ENCODE measurements around the gene ADGRF1. TPM values are rescaled to one million over a fixed set of nuclear protein-coding genes. Genes with fewer than 3 reads are reported as not detected.
"Not testable (repeated sequence)": the region's sequence is repeated elsewhere in the genome, so short reads cannot be mapped to it uniquely, and the experiment has no call there.

The ADGRF1 gene
- total RNA-seq, 1 donor from 2014 or later, result not detected

DNA sequence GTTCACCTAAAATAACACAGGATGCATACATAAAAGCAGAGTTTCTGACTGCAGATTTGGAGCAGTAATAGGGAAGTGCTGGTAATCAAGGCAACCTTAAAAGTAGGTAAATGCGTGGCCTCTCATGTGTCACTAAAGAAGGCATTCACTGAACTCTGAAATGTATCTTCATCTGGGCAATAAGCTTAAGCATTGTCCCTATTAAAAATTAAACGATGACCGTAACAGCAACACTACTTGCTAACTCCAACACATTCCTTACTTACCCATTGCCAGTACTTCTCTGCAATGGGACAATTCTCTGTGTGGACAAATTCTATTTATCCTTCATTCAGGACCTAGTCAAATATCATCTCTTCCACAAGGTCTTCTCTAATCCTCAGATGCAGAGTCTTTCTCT lies 19.9 kb downstream of the ADGRF1 start:
- DNase-seq, result no peak

DNA sequence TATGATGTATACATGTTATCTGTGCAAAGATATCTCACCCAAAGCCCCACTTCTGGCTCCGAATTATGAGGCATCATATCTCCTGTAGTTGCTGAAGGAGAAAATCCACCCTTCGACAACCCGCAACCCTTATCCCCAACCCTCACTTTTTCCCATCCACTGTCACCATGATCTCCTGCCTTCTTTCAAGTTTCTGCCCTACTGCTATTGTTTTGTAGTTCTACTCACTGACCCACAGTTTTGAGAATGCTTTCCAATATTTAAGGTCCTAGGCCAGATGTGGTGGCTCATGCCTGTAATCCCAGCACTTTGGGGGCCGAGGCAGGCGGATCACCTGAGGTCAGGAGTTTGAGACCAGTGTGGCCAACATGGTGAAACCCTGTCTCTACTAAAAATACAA lies 22.2 kb downstream of the ADGRF1 start:
- DNase-seq, result no peak

DNA sequence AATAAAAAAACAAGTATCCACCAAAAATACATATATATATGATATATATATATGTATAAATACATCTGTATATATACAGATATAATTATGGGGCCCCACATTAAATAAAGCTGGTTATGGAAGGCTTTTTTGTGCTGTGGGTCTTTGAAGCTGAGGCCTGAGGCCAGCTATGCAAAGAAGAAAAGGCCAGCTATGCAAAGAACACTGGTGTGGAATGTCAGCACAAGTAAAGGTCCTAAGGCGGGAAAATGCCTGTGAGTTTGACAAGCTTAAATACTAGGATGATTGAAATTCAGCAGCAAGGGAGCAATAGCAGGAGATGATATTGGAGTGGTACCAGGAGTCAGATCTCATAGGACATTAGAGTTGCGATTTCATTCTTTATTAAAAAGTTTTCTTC lies 25.2 kb downstream of the ADGRF1 start:
- no peak for DNase-seq

DNA sequence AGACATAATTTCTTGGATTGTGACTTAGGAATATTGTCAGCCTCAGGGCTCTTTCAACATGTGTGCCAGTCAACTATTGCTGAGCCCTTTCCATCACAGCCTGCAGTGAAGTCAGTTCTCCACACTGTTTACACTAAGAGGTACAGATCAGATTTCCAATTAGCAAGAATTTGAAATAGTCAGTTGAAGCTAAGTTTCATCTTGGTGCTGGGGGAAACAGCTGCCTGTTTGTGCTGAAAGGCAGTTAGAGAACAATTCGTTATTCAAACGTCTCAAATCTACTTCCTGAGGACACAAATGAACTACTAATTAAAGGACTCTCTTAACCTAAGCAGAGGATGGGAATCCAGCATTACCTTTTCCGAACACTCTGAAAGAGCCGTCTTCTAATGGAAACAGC lies 25.9 kb downstream of the ADGRF1 start:
- DNase-seq, result no peak

DNA sequence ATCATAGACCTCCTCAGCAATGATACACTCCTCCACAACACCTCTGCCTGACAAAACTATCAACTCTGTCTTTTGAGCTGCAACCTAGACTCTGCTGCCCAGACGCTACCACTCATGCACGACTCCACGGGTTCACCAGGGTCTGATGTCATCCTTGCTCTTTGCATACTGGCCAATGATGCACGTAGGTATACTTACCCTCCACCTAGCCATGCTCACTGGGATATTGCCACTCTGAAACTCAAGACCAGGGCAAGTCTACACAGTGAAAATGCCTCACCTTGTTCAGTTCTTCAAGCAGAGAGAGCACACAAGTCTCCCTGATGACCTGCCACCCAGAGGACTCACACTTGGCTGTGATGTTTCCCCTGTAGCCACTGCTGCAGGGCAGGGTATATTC lies 27.7 kb downstream of the ADGRF1 start:
- DNase-seq, result no peak

DNA sequence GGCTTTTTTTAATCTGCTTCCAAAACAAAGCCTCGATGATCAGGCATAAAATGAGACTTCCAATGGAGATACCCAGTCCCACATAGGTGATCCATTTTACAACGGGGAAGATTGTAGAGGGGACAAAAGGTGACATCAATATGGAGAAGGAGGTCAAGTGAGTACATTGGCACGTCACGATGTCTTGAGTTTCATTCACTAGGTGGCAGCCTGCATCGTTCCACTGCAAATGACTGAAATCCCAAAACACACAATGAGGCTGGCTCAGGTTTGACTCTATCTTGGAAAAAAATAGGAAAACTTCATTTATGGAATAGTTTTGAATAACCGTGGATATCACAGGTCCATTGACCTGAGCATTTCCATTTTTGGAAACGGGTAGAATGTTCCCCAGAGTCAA lies 32.5 kb downstream of the ADGRF1 start:
- no peak for DNase-seq

DNA sequence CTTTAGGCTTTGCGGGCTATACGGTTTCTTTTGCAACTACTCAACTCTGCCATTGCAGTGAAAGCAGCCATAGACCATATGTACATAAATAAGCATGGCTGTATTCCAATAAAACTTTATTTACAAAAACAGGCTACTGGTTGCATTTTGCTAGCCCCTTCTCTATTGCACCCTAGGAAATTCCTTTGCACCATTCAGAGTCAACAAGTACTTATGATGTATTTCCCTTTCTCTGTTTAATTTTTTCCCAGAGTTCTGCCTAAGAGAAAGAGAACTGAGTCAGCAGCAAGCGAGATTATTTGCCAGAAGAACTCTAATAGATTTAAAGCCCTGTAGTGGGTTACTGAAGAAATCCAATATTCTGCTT lies 33.8 kb downstream of the ADGRF1 start:
- DNase-seq, result no peak

DNA sequence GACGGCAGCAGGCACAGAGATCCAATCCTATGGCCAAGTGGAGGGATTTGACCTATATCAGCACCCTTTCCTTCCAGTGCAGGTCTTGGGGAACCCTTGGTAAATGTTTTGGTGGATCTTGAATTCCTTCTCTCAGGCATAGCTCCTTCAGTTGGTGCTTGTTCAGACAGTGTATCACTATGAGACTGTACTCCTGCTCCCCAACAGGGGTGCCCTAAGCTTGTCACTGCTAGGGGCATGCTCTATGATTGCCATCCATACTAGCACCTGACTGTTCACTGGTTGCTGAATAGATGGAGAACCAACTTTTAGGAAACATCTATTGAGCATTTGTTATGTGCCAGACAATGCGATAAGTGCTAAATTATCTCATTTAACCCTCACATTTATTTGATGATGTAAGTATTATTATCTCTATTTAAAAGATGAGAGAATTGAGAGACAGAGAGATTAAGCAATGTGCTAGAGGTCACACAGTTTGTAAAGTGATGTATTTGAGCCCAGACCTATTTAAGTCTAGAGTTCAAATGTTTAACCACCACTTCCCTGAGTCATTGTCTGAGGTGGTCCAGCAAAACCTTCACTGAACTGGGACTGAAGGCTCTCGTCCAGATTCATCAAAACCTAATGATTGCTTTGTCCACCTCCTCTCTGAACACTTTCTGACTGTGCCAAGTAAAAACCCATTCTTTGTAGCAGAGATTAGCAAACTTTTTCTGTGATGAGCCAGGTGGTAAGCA lies 34.3 kb downstream of the ADGRF1 start:
- no peak for DNase-seq

DNA sequence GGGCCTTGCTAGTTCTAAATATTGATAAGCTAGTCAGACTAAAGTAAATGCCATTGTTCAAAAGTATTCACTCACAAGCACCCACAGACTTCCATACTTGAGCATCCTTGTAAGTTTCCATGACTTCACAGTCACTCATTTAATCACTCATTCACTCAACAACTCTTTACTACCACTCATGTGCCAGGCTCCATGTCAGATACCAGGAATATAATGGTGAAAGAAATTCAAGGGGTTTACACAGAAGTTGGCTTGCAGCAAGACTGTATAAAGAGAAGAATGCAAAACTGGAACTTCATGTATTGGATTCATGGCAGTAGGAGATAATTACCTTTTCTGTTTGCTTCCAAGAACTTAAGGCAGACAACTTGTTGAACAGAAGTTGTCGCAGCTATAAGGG lies 36.6 kb downstream of the ADGRF1 start:
- no peak for DNase-seq

DNA sequence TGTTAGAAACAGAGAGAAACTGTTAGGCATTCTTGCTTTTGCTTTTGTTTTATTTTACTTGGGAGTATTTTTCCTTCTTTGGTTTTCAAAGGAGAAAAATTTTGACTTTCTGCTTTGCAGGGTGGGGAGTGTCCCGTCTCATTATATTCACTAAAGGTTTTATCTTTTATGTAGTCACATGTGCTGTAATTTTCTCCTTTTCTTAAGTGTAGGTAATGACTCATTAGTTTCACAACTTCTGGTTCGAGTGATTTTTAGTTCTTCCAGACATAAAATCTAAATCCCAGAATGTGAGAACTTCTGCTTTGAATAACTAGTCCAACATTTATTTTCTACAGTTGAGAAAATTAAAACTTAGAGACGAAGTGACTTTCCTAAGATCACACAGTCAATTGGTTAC lies 37.7 kb downstream of the ADGRF1 start:
- DNase-seq, result no peak

DNA sequence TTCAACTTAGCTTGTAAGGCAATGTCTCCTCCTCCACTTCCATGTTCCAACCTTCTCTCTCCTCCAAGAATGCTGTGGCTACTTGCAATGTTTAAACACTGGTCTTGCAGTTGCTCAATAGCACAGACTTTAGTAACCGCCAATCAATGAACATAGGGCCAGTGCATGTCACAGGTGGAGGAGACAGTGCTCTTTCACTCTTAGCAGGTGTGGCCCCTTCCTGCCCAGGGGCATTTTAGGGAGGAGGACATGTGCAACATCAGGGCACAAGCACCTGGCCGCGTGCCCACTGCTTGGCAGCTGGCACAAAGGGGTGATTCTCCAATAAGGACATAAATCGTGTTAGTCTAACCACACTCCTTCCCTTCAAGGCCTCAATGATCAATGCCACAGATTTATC lies 41.3 kb downstream of the ADGRF1 start:
- DNase-seq, result no peak

DNA sequence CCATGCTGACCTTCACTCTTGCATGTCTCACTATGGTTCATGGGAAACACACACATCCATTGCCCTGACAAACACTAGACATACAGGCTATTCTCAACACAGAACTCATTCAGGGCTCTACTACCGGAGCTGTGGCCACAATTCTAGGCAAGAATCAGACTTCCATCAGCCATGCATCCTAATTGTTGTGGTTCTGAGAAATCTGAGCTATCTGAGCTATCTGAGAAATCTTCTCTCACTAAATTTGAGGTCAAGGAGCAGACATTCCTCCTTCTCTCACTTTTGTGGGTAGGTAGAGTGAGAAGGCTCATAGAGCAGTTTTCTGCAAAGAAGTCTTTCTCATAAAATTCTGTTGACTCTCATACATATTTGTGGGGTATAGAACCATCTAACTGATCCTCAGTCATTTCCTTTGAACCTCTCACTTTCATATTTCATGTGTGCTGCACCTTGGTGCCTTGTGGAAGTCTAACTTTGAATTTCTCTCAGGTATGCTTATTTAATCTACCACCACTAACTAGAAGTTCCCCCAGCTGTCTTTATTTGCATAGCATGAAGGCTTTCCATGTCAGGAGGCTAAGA lies 43.6 kb downstream of the ADGRF1 start:
- DNase-seq, result no peak

DNA sequence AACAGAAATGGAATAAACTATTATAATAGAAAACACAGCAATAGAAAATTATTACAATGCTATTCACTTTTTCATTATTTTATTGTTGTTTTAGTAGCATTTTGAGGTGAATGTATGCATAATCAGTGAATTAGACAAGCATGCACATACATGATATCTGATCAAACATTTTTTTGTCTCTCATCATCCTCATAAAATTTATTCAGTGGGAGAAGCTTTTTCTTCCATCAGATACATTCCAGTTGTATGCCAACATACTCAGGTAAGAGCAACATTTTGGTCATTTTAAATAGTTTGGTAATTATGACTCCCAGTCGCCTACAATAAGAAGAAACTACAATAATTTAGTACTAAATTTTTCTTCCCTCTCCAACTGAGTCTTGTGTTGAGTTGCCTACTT lies 44.5 kb downstream of the ADGRF1 start:
- no peak for DNase-seq

DNA sequence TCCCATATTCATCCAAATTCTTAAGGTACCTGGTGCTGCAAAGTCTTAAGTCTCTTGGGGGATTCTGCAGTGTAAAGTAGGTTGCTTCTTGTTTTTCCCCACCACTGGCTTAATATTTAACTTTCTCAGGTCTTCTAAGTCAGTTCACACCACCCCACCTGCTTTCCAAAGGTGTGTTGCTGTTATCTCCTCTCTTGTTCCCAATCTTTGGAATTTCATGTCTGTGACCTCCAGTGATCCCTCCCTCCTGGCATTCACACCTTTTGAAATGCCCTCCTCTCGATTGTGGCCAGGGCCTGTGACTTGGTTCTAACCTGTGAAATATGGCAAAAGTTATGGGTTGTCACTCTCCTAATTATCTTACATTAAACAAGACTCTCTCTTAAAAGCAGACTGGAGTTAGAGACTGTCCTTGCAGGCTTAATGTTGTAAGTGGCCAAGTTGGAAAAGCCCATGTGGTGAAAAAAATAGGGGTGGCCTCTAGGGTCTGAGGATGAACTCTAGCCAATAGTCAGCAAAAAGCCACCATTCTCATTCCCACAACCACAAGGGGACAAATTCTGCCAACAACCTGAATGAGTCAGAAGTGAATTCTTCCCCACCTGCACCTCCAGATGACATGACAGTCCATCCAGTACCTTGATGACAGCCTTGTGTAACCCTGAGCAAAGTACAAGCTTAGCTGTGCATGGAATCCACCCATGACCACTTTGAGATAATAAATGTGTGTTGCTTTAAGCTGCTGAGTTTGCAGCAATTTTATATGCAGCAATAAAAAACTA lies 45.1 kb downstream of the ADGRF1 start:
- no peak for DNase-seq

DNA sequence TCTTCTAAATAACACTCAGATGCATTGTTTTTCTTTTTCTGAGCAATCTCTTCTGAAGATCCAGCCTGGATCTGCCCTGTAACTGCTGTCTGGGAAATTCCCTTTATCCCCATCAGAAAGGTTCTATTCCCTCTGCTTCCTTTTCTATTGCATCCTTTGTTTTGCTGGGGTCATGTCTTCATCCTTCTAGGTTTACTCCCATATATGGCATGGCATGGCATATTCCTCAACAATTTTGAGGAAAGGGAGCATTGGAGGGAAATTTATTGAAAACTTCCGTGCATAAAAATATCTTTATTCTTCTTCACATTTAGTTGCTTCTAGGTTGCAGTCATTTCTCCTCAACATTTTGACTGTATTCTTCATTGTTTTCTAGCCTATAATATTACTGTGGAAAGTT lies 47.2 kb downstream of the ADGRF1 start:
- DNase-seq, result no peak

DNA sequence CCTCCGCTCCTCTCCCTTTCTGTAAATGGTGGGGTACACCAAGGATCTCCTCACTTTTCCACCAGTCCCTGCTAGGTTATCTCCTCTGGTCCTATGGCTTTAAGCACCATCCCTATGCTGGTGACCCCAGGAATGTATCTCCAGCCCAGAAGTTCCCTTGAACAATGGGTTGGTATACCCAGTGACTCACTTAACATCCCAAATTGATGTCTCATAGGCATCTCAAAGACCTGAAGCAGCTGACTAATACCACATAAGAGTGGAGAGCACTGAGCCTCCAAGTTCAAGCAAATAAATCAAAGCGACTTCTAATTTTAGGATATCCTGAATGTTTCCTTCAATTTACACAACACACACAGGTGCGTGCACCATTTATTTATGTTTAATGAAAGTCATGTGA lies 48.3 kb downstream of the ADGRF1 start:
- no peak for DNase-seq

DNA sequence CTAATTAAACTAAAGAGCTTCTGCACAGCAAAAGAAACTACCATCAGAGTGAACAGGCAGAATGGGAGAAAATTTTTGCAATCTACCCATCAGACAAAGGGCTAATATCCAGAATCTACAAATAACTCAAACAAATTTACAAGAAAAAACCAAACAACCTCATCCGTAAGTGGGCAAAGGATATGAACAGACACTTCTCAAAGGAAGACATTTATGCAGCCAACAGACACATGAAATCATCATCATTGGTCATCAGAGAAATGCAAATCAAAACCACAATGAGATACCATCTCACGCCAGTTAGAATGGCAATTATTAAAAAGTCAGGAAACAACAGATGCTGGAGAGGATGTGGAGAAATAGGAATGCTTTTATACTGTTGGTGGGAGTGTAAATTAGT lies 49.7 kb downstream of the ADGRF1 start:
- not testable (repeated sequence) for DNase-seq

DNA sequence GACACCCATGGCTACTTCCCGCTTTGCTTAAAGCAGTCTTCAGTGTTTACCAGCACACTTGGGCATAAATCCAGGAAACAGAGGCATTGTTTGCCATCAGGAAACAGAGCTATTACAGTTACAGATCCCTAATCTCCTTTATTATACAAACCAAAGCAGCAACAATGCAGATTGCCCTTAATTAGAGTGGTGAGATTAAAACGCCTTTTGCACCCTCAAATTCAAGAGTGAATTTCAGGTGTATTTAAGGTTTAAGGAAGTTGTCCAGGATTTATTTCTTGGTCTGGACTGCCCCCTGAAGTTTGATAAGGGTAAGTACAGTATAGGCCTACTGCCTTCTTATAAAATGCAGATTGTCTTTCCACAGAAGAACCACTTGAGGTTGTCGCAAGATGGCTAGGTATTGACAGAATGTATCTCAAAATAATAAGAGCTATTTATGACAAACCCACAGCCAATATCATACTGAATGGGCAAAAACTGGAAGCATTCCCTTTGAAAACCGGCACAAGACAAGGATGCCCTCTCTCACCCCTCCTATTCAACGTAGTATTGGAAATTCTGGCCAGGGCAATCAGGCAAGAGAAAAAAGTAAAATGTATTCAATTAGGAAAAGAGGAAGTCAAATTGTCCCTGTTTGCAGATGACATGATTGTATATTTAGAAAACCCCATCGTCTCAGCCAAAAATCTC lies 51.2 kb downstream of the ADGRF1 start:
- DNase-seq, result not testable (repeated sequence)

DNA sequence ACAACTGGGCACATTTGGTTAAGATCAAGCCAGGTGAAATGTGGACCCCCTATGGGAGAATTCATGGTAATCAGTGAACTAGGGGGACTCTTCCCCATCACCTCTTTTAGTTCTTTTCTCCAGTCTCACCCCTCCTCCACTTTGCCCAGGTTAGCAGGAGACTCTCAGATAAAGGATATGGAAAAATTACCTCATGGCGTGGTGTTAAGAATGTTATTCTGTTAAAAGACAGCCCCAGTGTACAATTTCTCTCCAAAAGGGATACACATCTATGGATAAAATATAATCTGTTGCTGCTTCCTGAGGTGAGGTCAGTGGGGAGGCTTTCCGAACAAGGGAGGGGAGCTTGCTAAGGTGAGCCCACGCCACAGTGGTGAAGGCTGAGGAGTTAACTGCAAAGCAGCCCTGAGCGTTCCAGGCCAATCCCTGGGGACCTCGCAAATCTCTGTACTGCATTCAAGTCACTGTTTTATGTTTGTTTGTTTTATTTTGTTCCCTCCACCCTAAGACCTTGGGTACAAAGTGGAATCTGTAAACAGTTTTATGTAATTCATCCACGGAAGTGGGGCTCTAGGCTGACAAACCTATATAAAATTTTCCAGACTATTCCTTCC lies 52.0 kb downstream of the ADGRF1 start:
- no peak for DNase-seq

DNA sequence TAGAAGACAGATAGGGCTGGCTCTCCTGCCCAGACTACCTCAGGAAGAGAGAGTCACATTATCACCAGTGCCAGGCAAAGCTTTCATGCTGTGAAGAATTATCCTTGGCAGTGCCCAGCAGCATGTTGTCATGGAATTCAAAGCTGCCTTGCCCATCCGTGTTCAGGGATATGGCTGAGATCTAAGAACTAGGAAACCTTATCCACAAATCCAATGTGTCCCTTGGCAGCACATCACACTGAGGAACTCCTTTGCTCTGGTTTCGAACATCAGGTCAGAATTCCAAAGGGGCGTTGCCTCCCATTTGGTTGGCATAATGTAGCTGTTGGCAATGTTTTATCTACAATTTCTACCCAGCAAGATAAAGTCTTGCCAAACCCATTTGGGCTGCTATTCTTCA lies 52.7 kb downstream of the ADGRF1 start:
- no peak for DNase-seq

DNA sequence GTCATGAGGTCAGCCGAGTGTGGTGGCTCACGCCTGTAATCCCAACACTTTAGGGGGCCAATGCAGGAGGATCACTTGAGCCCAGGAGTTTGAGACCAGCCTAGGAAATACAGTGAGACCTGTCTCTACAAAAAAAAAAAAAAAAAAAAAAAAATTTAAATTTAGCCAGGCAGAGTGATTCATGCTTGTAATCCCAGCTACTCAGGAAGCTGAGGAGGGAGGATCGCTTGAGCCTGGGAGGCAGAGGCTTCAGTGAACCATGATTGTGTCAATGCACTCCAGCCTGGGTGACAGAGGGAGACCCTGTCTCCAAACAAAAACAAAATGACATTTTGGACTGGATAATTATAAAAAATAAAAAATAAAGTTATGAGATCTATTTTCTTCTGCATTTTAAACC lies 56.2 kb downstream of the ADGRF1 start:
- DNase-seq, result no peak

DNA sequence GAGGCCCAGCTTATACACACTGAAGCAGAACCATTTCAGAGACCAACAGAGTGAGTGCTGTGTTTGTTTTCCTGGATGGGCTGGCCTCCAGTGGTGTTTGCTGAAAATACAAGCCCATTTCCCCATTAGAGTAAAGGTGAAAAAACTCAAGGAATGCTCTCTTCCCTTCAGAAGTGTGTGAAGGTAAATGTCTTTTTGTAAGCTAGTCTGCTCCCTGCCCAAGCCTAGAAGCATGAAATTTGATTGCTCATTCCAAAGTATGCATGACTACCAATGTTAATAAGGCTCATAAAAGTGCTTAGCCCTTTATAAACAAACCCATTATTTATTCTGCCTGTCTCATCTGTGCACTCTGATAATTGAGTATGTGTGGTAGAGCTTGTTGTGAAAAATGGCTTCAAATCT lies 59.1 kb downstream of the ADGRF1 start:
- no peak for DNase-seq

DNA sequence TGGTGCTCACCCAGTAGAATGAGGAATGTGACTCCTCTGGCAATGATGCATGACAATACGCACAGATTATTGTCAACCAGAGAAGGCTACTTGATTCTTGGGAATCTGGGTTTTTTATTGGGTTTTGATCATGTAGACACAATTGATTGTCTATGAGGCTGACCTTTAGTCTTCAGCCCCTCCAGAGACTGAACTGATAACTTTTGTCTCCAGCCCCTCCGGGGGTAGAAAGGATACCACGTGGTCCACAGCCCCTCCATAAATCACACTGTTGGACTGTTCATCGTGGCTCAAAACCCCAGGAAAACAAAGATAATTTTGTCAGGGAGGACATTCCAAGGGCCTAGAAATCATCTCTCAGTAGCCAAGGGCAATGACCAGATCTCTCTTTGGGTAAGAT lies 62.9 kb downstream of the ADGRF1 start:
- no peak for DNase-seq

All from occipital lobe (tissue), 2 donors.